GM13977 (cell line): ENCODE data around the gene SMOC2.

Experiments
- DNase-seq: peaks from one replicate; pipeline ENCODE4 v3.0.0; 2012; ENCODE audit warnings: low spot score
- CTCF ChIP-seq: IDR thresholded peaks from 2 replicates; pipeline ENCODE4 v1.5.1; 2012; ENCODE audit warnings: mild to moderate bottlenecking, control low read depth; ENCODE audit not compliant: insufficient read depth; ENCODE audit errors: extremely low read depth, missing control alignments
- in situ Hi-C: fragments of 300-500 bp; cut with MboI; formaldehyde crosslinking; loops from one replicate; pipeline ENCODE4 v1.12.0; 2022; ENCODE audit warnings: low sequenced_read_pairs, low pct_unique_long_range_greater_than_20kb, mixed read lengths, inconsistent platforms; ENCODE audit not compliant: unreplicated experiment

SMOC2 gene

GRCh38 chr6:168581706-168582105 is 140.7 kb downstream of the SMOC2 start:
- no peak for DNase-seq
- in situ Hi-C loops = no loop called here

GRCh38 chr6:168582571-168582981 is 141.6 kb downstream of the SMOC2 start:
- DNase-seq = no peak
- in situ Hi-C loops = no loop called here
- no peak for TF ChIP-seq CTCF

More at GRCh38 chr6:168581706-168582105, 140.7 kb downstream of the SMOC2 start:
- TF ChIP-seq CTCF = no peak

- TF ChIP-seq CTCF = no peak
- DNase-seq = no peak
- in situ Hi-C loops = no loop called here
Observed at GRCh38 chr6:168583126-168583525, 142.1 kb downstream of the SMOC2 start.

DNA sequence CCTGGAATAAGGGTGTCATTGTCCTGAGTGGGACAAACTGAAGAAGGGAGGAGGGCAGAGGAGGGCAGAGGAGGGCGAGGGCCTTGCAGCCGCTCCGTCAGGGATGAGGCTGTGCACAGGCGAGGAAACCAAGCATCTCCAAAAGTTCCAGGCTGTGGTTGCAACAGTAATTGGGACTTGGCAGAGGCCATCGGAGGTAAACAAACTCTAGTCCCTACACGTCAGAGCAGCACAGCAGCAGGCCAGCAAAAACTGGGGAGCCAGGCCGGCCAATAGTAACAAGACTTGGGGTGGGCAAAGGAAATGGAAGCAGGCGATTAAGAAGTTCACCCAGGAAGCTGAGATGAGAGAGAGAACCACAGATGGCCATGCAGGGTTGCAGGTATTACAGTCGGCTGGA is 142.8 kb downstream of the SMOC2 start:
- no peak for TF ChIP-seq CTCF
- in situ Hi-C loops = no loop called here
- DNase-seq = no peak

GRCh38 chr6:168584249-168584648 is 143.3 kb downstream of the SMOC2 start:
- no peak for TF ChIP-seq CTCF
- no peak for DNase-seq
- in situ Hi-C loops = no loop called here

- TF ChIP-seq CTCF = no peak
- in situ Hi-C loops = no loop called here
- DNase-seq = no peak
Observed at GRCh38 chr6:168584671-168585070, 143.7 kb downstream of the SMOC2 start.

DNA sequence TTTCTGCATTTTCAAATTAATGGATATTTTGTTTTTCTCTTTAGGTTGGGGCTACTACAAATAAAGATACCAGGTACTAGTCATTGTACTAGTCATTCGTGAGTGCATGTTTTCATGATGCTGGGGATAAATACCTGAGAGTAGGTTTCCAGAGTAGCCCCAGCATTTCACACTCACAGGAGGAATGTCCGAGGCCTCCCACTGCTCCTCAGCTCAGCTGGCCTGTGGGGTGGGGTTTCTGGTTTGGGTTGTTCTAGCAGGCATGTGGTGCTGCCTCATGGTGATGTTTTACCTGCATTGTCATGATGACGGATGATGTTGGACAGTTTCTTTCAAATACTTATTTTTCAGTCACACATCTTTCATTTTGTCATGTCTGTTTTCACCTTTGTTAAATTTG is 144.5 kb downstream of the SMOC2 start:
- no peak for TF ChIP-seq CTCF
- in situ Hi-C loops = no loop called here

More for the DNA sequence above, 144.5 kb downstream of the SMOC2 start:
- no peak for DNase-seq
